AG04449 (cell line): ENCODE measurements around the gene NEK2.

ENCODE experiments used
- CTCF ChIA-PET: fragments of 350-600 bp; formaldehyde crosslinking; extraction: SDS; loops from one replicate; lab custom pipeline; 2021; ENCODE audit warnings: antibody characterized with exemption; lab: Yijun Ruan, JAX
- POLR2A ChIA-PET: fragments of 400-600, 350-600 bp; formaldehyde crosslinking; extraction: SDS; loops from one replicate; lab custom pipeline; 2020; ENCODE audit warnings: antibody characterized with exemption, inconsistent platforms; lab: Yijun Ruan, JAX
- DNase-seq: peaks from one replicate; pipeline ENCODE4 v3.0.0-alpha.2; 2010; ENCODE audit warnings: low read depth, low spot score
- H3K4me3 ChIP-seq: 2 replicates; pipeline ENCODE4 v1.5.1; 2011; ENCODE audit warnings: low read depth, mild to moderate bottlenecking, control low read depth, low read length
- CTCF ChIP-seq: IDR thresholded peaks from one replicate; pipeline ENCODE4 v1.5.1; 2011; ENCODE audit warnings: mild to moderate bottlenecking, moderate library complexity, low read length, control low read depth, inconsistent platforms; ENCODE audit not compliant: insufficient read depth; ENCODE audit errors: missing control alignments

NEK2 gene

GRCh38 chr1:211654838-211655787, 20.3 kb downstream of the NEK2 start:
- CTCF ChIA-PET, result interaction anchor here (0.6 to 14.4 kb wide), 41 partner anchors 8 to 357 kb away, joined by 3 to 344 read pairs (median 4); partner anchors contain the start of gene SLC30A1
- H3K4me3 ChIP-seq, result no peak overlapping the region
- DNase-seq, result no peak
- POLR2A ChIA-PET, result no interaction called here
- peak; percentile 90 for TF ChIP-seq CTCF

GRCh38 chr1:211653959-211654496, 21.4 kb downstream of the NEK2 start:
- ChIA-PET POLR2A (interaction anchor here (1.5 kb wide), 1 partner anchor 75 kb away, joined by 6 read pairs; the partner anchor contains the start of gene SLC30A1), CTCF (interaction anchor here (0.8 to 14.4 kb wide), 27 partner anchors 11 to 381 kb away, joined by 3 to 344 read pairs (median 4); partner anchors contain the start of genes DTL, INTS7 and SLC30A1)
- no peak overlapping the region for H3K4me3 ChIP-seq
- no peak for TF ChIP-seq CTCF
- DNase-seq, result no peak

- no peak overlapping the region for H3K4me3 ChIP-seq
- DNase-seq, result no peak
- POLR2A ChIA-PET, result interaction anchor here (1.5 kb wide), 1 partner anchor 75 kb away, joined by 6 read pairs; the partner anchor contains the start of gene SLC30A1
- no peak for TF ChIP-seq CTCF
- CTCF ChIA-PET, result interaction anchor here (0.8 to 14.4 kb wide), 17 partner anchors 12 to 382 kb away, joined by 3 to 344 read pairs (median 7); partner anchors contain the start of genes DTL, INTS7 and SLC30A1
Observed at GRCh38 chr1:211653293-211653692, 22.1 kb downstream of the NEK2 start.

GRCh38 chr1:211652371-211652770, 23.1 kb downstream of the NEK2 start:
- no peak for TF ChIP-seq CTCF
- H3K4me3 ChIP-seq, result no peak overlapping the region
- DNase-seq, result no peak
- CTCF ChIA-PET, result interaction anchor here (1.0 to 14.4 kb wide), 12 partner anchors 9 to 329 kb away, joined by 3 to 344 read pairs (median 6); partner anchors contain the start of gene SLC30A1
- POLR2A ChIA-PET, result interaction anchor here (1.5 kb wide), 1 partner anchor 74 kb away, joined by 6 read pairs; the partner anchor contains the start of gene SLC30A1

- TF ChIP-seq CTCF, result no peak
- no peak overlapping the region for H3K4me3 ChIP-seq
- ChIA-PET POLR2A (no interaction called here), CTCF (interaction anchor here (0.6 to 14.4 kb wide), 9 partner anchors 10 to 327 kb away, joined by 3 to 344 read pairs (median 5); partner anchors contain the start of gene SLC30A1)
- no peak for DNase-seq
Observed at GRCh38 chr1:211650904-211651303, 24.5 kb downstream of the NEK2 start.
